HCT116 (cell line): ENCODE results near the gene SLC16A13. TPM values are rescaled to one million over a fixed set of nuclear protein-coding genes. Genes with fewer than 3 reads are reported as not detected.

Source experiments
- ATAC-seq: fragments of 200-7000 bp; cut with Tn5 transposase; 2 replicates; pipeline ENCODE4 v1.9.1; 2020; ENCODE audit warnings: mild to moderate bottlenecking, moderate library complexity
- BruUV-seq: library from RNA; stranded (reverse); fragments of 400-500 nt; replicated peaks from 2 replicates; lab custom pipeline; 2021; lab: Mats Ljungman, UMichigan
- CTCF ChIA-PET: fragments of 300-600 bp; sonication (Branson Sonifier 250); formaldehyde crosslinking; loops from one replicate; lab custom pipeline; 2021; ENCODE audit warnings: antibody characterized with exemption; lab: Charles Lee
- POLR2A ChIA-PET: fragments of 300-600, 350-600 bp; sonication (Branson Sonifier 250); formaldehyde crosslinking; loops from one replicate; lab custom pipeline; 2021; ENCODE audit warnings: antibody characterized with exemption; lab: Charles Lee
- RAD21 ChIA-PET, 2 experiments: fragments of 300-600 bp; sonication (Branson Sonifier 250); formaldehyde crosslinking; loops; one replicate each; lab custom pipeline; 2023; ENCODE audit warnings: low total read pairs in 2 of 2; ENCODE audit not compliant: uncharacterized antibody in 2 of 2, unreplicated experiment in 2 of 2, low non-redundant PET in 1 of 2; lab: Charles Lee
- DNase-seq: peaks from one replicate; pipeline ENCODE4 v3.0.0-alpha.2; 2010; ENCODE audit warnings: low read depth, low spot score
- H2AFZ ChIP-seq: fragments of 200-600 bp; shearing (Covaris generic), sonication (generic); 2 replicates; pipeline ENCODE4 v1.6.1; 2017; ENCODE audit warnings: low read depth, mixed run types, mixed read lengths, antibody characterized with exemption, low read length; ENCODE audit not compliant: poor library complexity, severe bottlenecking
- H3K27ac ChIP-seq: 2 replicates; pipeline ENCODE4 v1.5.1; 2012; ENCODE audit warnings: low read depth, low read length
- H3K27me3 ChIP-seq: fragments of 200-600 bp; sonication (generic); 2 replicates; pipeline ENCODE4 v1.6.1; 2016; ENCODE audit warnings: mixed run types, low read length, mixed read lengths; ENCODE audit not compliant: insufficient read depth
- H3K36me3 ChIP-seq, 2 experiments: fragments of 200-500 bp in 1 of 2; fragments of 200-600 bp in 1 of 2; sonication (Bioruptor generic) in 1 of 2; sonication (generic) in 1 of 2; 2 replicates each; pipeline versions ENCODE4 v1.5.1 to v1.6.1; 2014 to 2016; ENCODE audit warnings: low read length in 2 of 2, inconsistent platforms in 1 of 2, mixed read lengths in 1 of 2, mixed run types in 1 of 2; ENCODE audit not compliant: insufficient read depth in 2 of 2, control insufficient read depth in 1 of 2
- H3K4me1 ChIP-seq, 2 experiments: fragments of 200-600 bp in 1 of 2; sonication (generic) in 1 of 2; 2 replicates each; pipeline versions ENCODE4 v1.5.1 to v1.6.1; 2012 to 2017; ENCODE audit warnings: low read length in 2 of 2, inconsistent platforms in 1 of 2, mild to moderate bottlenecking in 1 of 2, mixed read lengths in 1 of 2, mixed run types in 1 of 2, moderate library complexity in 1 of 2; ENCODE audit not compliant: insufficient read depth in 2 of 2, control insufficient read depth in 1 of 2
- H3K4me2 ChIP-seq: fragments of 200-600 bp; sonication (generic); 2 replicates; pipeline ENCODE4 v1.6.1; 2017; ENCODE audit warnings: mixed run types, low read length, mixed read lengths
- H3K4me3 ChIP-seq, 2 experiments: fragments of 200-600 bp in 1 of 2; sonication (generic) in 1 of 2; replicated peaks in 1 of 2; 2 replicates each; pipeline ENCODE4 v1.5.1; 2011 to 2016; ENCODE audit warnings: low read length in 2 of 2, control low read depth in 1 of 2, low read depth in 1 of 2, mild to moderate bottlenecking in 1 of 2, mixed read lengths in 1 of 2, mixed run types in 1 of 2
- H3K79me2 ChIP-seq: fragments of 200-600 bp; sonication (generic); 2 replicates; pipeline ENCODE4 v1.6.1; 2017; ENCODE audit warnings: mild to moderate bottlenecking, mixed run types, low read length, moderate library complexity, mixed read lengths; ENCODE audit not compliant: insufficient read depth
- H3K9ac ChIP-seq: fragments of 200-600 bp; sonication (generic); 2 replicates; pipeline ENCODE4 v1.6.1; 2016; ENCODE audit warnings: low read length, mixed read lengths
- H3K9me2 ChIP-seq: fragments of 200-600 bp; sonication (generic), shearing (Covaris generic); 2 replicates; pipeline ENCODE4 v1.6.1; 2017; ENCODE audit warnings: mixed run types, mild to moderate bottlenecking, moderate library complexity; ENCODE audit not compliant: insufficient read depth
- H3K9me3 ChIP-seq, 2 experiments: fragments of 200-500 bp in 1 of 2; fragments of 200-600 bp in 1 of 2; sonication (Bioruptor generic) in 1 of 2; sonication (generic) in 1 of 2; 2 replicates each; pipeline ENCODE4 v1.6.1; 2014 to 2017; ENCODE audit warnings: low read length in 2 of 2, mixed read lengths in 2 of 2, inconsistent platforms in 1 of 2, low read depth in 1 of 2, mild to moderate bottlenecking in 1 of 2, mixed run types in 1 of 2, moderate library complexity in 1 of 2; ENCODE audit not compliant: control insufficient read depth in 1 of 2, insufficient read depth in 1 of 2
- H4K20me1 ChIP-seq: fragments of 200-600 bp; sonication (generic), shearing (Covaris generic); 2 replicates; pipeline ENCODE4 v1.6.1; 2017; ENCODE audit warnings: mixed run types, mild to moderate bottlenecking, moderate library complexity; ENCODE audit not compliant: insufficient read depth
- FOSL1 ChIP-seq: IDR thresholded peaks from 2 replicates; pipeline ENCODE4 v1.6.1; 2012; ENCODE audit warnings: low read depth
- JUND ChIP-seq: IDR thresholded peaks from 2 replicates; pipeline ENCODE4 v1.6.1; 2012
- POLR2A ChIP-seq: IDR thresholded peaks from 2 replicates; pipeline ENCODE4 v1.7.0; 2011; ENCODE audit warnings: borderline replicate concordance; ENCODE audit not compliant: insufficient read depth, insufficient read length; ENCODE audit errors: extremely low read depth
- POLR2AphosphoS5 ChIP-seq: IDR thresholded peaks from 2 replicates; pipeline ENCODE4 v1.6.1; 2011; ENCODE audit warnings: mild to moderate bottlenecking, low read depth, low read length, moderate library complexity
- RAD21 ChIP-seq: IDR thresholded peaks from 2 replicates; pipeline ENCODE4 v1.6.1; 2012; ENCODE audit warnings: low read depth, mild to moderate bottlenecking
- SIN3A ChIP-seq: IDR thresholded peaks from 2 replicates; pipeline ENCODE4 v1.6.1; 2012; ENCODE audit warnings: low read depth
- intact Hi-C: fragments of 100-400 bp; cut with micrococcal nuclease; formaldehyde crosslinking; loops from 2 replicates; pipeline ENCODE4 v1.10.0; 2022
- total RNA-seq: library from RNA; stranded (reverse); gene quantifications from one replicate; pipeline ENCODE4 v1.2.1, GENCODE V29; 2021; ENCODE audit not compliant: unreplicated experiment
- TF ChIP-seq, protein P1 (sequence below), 3 experiments: fragments of 200-600 bp in 1 of 3; sonication (generic) in 1 of 3; IDR thresholded peaks in 2 of 3; conservative IDR thresholded peaks in 1 of 3; 2 replicates each; pipeline ENCODE4 v1.5.1; 2012 to 2017; ENCODE audit warnings: low read depth in 2 of 3, low read length in 2 of 3, antibody characterized with exemption in 1 of 3, borderline replicate concordance in 1 of 3, control low read depth in 1 of 3, mild to moderate bottlenecking in 1 of 3, mixed read lengths in 1 of 3, mixed run types in 1 of 3, moderate library complexity in 1 of 3; ENCODE audit not compliant: insufficient read depth in 1 of 3
- TF ChIP-seq, protein P2 (sequence below): IDR thresholded peaks from 2 replicates; pipeline ENCODE4 v1.6.1; 2012; ENCODE audit warnings: low read depth

SLC16A13 gene
- total RNA-seq, 1 experiment from 2014 or later, result 6.8 TPM

DNA sequence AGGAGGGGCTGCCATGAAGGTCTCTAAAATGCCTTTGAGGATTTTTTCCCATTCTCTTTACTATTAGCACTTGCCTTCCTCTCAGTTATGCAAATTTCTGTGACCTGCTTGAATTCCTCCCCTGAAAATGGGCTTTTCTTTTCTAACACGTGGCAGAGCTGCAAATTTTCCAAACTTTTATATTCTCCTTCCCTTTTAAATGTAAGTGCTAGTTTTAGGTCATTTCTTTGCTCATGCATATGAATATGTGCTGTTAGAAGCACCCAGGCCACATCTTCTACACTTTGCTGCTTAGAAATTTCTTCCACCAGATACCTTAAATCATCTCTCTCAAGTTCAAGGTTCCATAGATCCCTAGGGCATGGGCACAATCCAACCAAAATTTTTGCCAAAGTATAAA is 32.5 kb downstream of the SLC16A13 start:
- Histone ChIP-seq H4K20me1 (no peaks in the 10 kb centered on the region), H2AFZ (no peak overlapping the region), H3K9me3 (no peaks in the 10 kb centered on the region), H3K9me2 (no peaks in the 10 kb centered on the region), H3K4me3 (no peak overlapping the region), H3K4me2 (no peak overlapping the region), H3K27ac (no peak overlapping the region), H3K79me2 (no peaks in the 10 kb centered on the region), H3K27me3 (peaks cover 4% of the 10 kb centered on the region; the same call in 1 of the 2 replicates), H3K9ac (no peak overlapping the region), H3K4me1 (peaks cover 0 to 3% of the 10 kb centered on the region in 2 experiments; a peak in 2 of 4 replicates), H3K36me3 (no peaks in the 10 kb centered on the region)
- no TSS peak for BruUV-seq
- ChIA-PET RAD21 (no interaction called here), POLR2A (no interaction called here), CTCF (no interaction called here)
- intact Hi-C loops, result no loop called here
- no peak for ATAC-seq
- no peak for DNase-seq
- TF ChIP-seq SIN3A, result no peak
- no peak for TF ChIP-seq JUND
- no peak for TF ChIP-seq POLR2A
- TF ChIP-seq, protein P1, sequence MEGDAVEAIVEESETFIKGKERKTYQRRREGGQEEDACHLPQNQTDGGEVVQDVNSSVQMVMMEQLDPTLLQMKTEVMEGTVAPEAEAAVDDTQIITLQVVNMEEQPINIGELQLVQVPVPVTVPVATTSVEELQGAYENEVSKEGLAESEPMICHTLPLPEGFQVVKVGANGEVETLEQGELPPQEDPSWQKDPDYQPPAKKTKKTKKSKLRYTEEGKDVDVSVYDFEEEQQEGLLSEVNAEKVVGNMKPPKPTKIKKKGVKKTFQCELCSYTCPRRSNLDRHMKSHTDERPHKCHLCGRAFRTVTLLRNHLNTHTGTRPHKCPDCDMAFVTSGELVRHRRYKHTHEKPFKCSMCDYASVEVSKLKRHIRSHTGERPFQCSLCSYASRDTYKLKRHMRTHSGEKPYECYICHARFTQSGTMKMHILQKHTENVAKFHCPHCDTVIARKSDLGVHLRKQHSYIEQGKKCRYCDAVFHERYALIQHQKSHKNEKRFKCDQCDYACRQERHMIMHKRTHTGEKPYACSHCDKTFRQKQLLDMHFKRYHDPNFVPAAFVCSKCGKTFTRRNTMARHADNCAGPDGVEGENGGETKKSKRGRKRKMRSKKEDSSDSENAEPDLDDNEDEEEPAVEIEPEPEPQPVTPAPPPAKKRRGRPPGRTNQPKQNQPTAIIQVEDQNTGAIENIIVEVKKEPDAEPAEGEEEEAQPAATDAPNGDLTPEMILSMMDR (IDR thresholded peaks at IDR 0.05 in 2 of 3, conservative IDR thresholded peaks at IDR 0.05 in 1 of 3; ENCODE audit: borderline replicate concordance in 1 of 3, insufficient read depth in 1 of 3, low read depth in 2 of 3, low read length in 2 of 3), result no peak
- no peak for TF ChIP-seq RAD21
- TF ChIP-seq, all 23 proteins: peak for 0

DNA sequence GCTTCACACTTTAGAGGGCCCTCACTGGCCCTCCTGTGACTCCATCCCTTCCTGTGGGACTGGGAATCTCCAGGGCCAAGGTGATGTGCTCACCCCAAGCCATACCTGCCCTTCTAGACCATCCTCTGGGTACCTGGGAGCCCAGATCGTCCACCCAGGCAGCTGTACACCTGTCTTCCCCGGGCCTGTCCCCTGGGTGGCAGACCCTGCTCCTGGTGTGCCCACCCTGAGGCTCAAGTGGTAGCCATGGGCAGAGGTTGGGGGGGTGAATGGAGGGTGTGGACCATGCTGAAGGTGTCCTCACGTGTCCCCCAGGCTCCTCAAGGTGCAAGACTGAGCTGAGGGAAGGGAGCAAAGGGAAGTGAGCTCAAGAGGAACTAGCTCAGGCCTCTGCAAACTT is 34.9 kb downstream of the SLC16A13 start:
- Histone ChIP-seq H3K27ac (no peak overlapping the region), H3K9me3 (no peaks in the 10 kb centered on the region; a peak in 1 of 4 replicates), H3K4me2 (no peak overlapping the region), H3K36me3 (no peaks in the 10 kb centered on the region), H3K27me3 (no peaks in the 10 kb centered on the region), H3K4me3 (no peak overlapping the region), H3K79me2 (no peaks in the 10 kb centered on the region), H3K4me1 (no peaks in the 10 kb centered on the region), H3K9me2 (no peaks in the 10 kb centered on the region), H3K9ac (no peak overlapping the region), H4K20me1 (no peaks in the 10 kb centered on the region), H2AFZ (no peak overlapping the region)
- no TSS peak for BruUV-seq
- ChIA-PET CTCF (no interaction called here), RAD21 (no interaction called here), POLR2A (no interaction called here)
- TF ChIP-seq FOSL1, result no peak
- TF ChIP-seq, protein P2, sequence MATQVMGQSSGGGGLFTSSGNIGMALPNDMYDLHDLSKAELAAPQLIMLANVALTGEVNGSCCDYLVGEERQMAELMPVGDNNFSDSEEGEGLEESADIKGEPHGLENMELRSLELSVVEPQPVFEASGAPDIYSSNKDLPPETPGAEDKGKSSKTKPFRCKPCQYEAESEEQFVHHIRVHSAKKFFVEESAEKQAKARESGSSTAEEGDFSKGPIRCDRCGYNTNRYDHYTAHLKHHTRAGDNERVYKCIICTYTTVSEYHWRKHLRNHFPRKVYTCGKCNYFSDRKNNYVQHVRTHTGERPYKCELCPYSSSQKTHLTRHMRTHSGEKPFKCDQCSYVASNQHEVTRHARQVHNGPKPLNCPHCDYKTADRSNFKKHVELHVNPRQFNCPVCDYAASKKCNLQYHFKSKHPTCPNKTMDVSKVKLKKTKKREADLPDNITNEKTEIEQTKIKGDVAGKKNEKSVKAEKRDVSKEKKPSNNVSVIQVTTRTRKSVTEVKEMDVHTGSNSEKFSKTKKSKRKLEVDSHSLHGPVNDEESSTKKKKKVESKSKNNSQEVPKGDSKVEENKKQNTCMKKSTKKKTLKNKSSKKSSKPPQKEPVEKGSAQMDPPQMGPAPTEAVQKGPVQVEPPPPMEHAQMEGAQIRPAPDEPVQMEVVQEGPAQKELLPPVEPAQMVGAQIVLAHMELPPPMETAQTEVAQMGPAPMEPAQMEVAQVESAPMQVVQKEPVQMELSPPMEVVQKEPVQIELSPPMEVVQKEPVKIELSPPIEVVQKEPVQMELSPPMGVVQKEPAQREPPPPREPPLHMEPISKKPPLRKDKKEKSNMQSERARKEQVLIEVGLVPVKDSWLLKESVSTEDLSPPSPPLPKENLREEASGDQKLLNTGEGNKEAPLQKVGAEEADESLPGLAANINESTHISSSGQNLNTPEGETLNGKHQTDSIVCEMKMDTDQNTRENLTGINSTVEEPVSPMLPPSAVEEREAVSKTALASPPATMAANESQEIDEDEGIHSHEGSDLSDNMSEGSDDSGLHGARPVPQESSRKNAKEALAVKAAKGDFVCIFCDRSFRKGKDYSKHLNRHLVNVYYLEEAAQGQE, result no peak
- TF ChIP-seq POLR2AphosphoS5, result no peak
- intact Hi-C loops, result no loop called here
- DNase-seq (no peak), ATAC-seq (no peak)
